ENCODE results near the gene METTL13.

METTL13 gene

DNA sequence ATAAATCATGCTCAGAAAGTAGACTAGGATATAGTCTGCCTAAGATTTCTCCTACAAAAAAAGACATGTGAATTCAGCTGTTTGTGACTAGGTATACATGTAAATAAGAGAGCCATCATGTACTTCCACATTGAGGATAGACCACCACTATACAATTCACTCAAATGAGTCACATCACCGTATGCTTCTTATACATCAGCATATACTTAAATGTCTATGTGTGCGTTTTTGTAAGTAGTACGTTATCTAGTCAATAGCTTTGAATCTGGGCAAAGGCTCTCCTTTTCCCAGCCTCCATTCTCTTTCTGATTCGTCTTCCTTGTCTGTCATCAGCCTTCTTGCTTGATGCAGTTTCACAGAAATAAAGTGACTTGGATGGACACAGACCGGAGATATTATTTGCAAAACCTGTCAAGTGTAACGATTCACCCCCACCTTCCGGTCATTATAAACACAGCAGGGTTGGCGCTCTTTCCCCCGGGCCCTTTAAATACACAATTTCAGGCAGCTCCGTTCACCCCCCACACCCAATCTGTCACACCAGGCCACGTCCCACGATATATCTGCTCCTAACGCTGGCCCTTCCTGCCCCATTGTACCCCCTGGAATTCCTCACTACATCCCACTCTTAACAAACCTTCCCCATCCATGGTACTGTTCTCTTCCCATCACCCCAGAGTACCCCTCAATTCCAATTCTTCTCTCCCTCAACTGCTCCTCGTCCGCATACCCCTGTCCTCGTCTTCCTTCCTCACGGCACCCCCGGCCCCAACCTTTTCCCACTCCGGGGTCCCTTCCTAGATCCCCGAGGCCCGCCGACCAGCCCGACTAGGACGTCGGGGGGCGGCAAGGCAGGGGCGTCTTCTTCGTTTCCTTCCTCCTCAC lies 40.2 kb upstream of the METTL13 start:
- TF ChIP-seq, protein P1, sequence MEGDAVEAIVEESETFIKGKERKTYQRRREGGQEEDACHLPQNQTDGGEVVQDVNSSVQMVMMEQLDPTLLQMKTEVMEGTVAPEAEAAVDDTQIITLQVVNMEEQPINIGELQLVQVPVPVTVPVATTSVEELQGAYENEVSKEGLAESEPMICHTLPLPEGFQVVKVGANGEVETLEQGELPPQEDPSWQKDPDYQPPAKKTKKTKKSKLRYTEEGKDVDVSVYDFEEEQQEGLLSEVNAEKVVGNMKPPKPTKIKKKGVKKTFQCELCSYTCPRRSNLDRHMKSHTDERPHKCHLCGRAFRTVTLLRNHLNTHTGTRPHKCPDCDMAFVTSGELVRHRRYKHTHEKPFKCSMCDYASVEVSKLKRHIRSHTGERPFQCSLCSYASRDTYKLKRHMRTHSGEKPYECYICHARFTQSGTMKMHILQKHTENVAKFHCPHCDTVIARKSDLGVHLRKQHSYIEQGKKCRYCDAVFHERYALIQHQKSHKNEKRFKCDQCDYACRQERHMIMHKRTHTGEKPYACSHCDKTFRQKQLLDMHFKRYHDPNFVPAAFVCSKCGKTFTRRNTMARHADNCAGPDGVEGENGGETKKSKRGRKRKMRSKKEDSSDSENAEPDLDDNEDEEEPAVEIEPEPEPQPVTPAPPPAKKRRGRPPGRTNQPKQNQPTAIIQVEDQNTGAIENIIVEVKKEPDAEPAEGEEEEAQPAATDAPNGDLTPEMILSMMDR (IDR thresholded peaks at IDR 0.05; ENCODE audit: low read depth, low read length, missing control alignments), result peak; percentile 30
- Histone ChIP-seq H3K27ac (peak overlapping the region; percentile 93), H3K4me3 (ENCODE audit: low read depth, low read length) (peak overlapping the region; percentile 84), H3K36me3 (replicated peaks) (peaks cover 3% of the 10 kb centered on the region), H3K27me3 (replicated peaks) (no peaks in the 10 kb centered on the region)
- peak; percentile 11 for DNase-seq
- in situ Hi-C loops (cut with HindIII; ENCODE audit: low pct_ligation_motif_present, low sequenced_read_pairs), result no loop called here

DNA sequence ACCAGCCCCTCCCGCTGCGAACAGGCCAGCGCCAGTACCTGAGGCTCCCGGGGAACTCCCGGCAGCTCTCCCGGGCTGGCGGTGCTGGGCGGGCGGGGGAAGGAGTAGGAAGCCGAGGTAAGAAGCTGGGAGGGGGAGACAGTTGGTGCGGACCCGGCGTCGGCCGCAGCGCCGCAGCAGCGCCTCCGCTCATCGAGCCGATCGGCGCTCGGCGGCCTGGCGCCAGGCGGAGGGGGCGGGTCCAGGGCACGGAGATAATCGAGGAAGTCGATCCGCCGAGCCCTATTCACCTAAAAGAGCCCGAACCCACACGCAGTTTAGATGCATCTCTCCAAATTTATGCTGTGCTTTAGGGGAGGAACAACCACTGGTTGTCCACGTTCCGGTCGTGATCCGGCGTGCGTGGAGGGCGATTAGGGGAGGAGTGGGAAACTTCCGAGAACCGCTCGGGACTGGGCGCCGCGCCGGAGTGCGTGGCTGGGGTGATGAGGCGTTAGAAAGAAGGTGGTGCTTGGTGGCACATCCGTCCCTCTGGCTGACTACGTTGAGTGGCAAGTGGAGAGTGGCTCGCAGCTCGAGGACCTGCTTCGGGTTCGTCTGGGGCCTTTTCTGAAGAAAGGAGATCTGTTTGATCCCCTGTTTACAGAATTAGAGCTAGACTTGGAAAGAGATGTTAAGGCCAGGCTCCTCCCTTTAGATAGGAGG lies 39.4 kb upstream of the METTL13 start, which contains the start of gene VAMP4:
Gene VAMP4 (minus strand): TSS at position 194 of the 705 bp plus-strand sequence. CDS start 3,651 bp downstream, outside the sequence.
- peaks cover under 1% of the 10 kb centered on the region for H3K36me3 ChIP-seq (replicated peaks)
- DNase-seq, result peak; percentile 76
- no peaks in the 10 kb centered on the region for H3K27me3 ChIP-seq (replicated peaks)
- TF ChIP-seq, protein P1 (IDR thresholded peaks at IDR 0.05; ENCODE audit: low read depth, low read length, missing control alignments), result no peak
- in situ Hi-C loops (cut with HindIII; ENCODE audit: low pct_ligation_motif_present, low sequenced_read_pairs), result no loop called here
- peak within 1 kb of the TSS; percentile 93 for H3K27ac ChIP-seq
- H3K4me3 ChIP-seq (ENCODE audit: low read depth, low read length), result peak within 1 kb of the TSS; percentile 84

DNA sequence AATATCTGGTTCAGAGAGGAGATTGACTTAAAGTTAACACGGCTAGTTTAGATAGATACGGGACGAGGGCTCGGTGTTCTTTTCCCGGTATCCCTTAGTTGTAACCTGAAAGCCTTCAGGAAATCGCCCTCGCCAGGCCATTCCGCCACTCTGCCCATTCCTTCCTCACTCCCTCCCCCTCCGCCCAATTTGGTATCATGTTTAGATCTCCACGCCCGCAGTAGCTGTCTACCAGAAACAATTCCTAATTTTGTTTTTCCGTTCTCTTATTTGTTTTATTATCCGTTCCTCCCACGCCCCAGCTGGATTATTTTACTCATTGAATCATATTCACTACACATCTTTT lies 38.9 kb upstream of the METTL13 start:
- TF ChIP-seq, protein P1 (IDR thresholded peaks at IDR 0.05; ENCODE audit: low read depth, low read length, missing control alignments), result no peak
- Histone ChIP-seq H3K27ac (peak overlapping the region; percentile 93), H3K27me3 (replicated peaks) (no peaks in the 10 kb centered on the region), H3K4me3 (ENCODE audit: low read depth, low read length) (peak overlapping the region; percentile 84), H3K36me3 (replicated peaks) (no peaks in the 10 kb centered on the region)
- peak; percentile 25 for DNase-seq
- in situ Hi-C loops (cut with HindIII; ENCODE audit: low pct_ligation_motif_present, low sequenced_read_pairs), result no loop called here

DNA sequence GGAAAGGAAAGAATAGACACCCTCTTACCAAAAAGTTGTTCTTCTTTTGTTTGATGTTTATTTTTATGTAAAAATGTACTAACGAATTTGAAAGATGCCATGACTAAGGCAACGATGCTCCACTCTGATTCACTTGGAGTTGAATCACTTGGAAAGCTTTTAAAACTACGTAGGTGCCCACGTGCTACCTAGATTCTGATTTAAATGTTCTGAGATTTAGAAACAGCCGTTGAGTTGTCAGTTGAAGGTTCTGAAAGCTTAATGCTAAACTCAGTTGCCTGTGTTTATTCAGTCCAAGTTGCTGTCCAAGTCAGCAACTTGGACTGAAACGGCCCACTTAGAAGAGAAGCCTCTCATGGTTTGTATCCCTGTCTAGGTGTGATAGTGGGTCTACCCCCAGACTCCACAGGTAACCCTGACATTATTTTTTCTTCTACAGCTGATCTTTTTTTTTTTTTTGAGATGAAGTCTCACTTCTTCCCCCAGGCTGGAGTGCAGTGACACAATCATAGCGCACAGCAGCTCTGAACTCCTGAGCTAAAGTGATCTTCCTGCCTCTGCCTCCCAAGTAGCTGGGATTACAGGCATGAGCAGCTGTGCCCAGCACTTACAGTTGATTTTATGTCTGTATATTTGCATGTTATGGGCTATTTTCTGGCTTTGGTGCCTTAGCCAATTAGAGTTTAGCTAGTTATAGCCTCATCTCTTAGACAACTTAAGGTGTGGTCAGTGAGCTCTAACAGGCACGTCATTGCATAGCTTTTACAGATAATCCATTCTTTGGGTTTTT lies 38.2 kb upstream of the METTL13 start:
- H3K4me3 ChIP-seq (ENCODE audit: low read depth, low read length), result peak overlapping the region; percentile 84
- no peaks in the 10 kb centered on the region for H3K27me3 ChIP-seq (replicated peaks)
- TF ChIP-seq, protein P1 (IDR thresholded peaks at IDR 0.05; ENCODE audit: low read depth, low read length, missing control alignments), result no peak
- H3K27ac ChIP-seq, result peak overlapping the region; percentile 93
- DNase-seq, result peak; percentile 63
- no peaks in the 10 kb centered on the region for H3K36me3 ChIP-seq (replicated peaks)
- in situ Hi-C loops (cut with HindIII; ENCODE audit: low pct_ligation_motif_present, low sequenced_read_pairs), result no loop called here

DNA sequence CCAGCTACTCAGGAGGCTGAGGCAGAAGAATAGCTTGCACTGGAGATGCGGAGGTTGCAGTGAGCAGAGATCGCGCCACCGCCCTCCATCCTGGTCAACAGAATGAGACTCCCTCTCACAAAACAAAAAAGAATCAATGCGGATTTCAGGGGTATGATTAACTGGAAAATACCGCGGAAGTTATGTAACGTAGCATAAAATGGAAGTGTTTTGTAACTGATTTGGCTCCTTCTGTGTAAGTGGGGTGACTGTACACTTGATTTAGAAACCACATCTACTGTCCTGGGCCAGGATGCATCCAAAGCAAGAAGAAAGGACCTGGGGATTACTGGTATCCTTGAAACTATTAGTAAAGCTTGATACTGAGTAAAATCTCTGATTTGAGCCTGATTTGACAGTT lies 36.5 kb upstream of the METTL13 start:
- H3K36me3 ChIP-seq (replicated peaks), result no peaks in the 10 kb centered on the region
- H3K4me3 ChIP-seq (ENCODE audit: low read depth, low read length), result no peak overlapping the region
- H3K27ac ChIP-seq, result no peak overlapping the region
- TF ChIP-seq, protein P1 (IDR thresholded peaks at IDR 0.05; ENCODE audit: low read depth, low read length, missing control alignments), result no peak
- no peak for DNase-seq
- no peaks in the 10 kb centered on the region for H3K27me3 ChIP-seq (replicated peaks)
- in situ Hi-C loops (cut with HindIII; ENCODE audit: low pct_ligation_motif_present, low sequenced_read_pairs), result no loop called here

Data from brain microvascular endothelial cell (primary cell).